WTC11 (cell line): ENCODE measurements around the gene INF2. TPM values are rescaled to one million over a fixed set of nuclear protein-coding genes. Genes with fewer than 3 reads are reported as not detected.
A peak's percentile ranks its signal among the peaks of the same experiment; 100 is the strongest.

Source experiments
- ATAC-seq: fragments of 200-7000 bp; cut with Tn5 transposase; 2 replicates; pipeline ENCODE4 v1.10.0; 2021; ENCODE audit warnings: mild to moderate bottlenecking, moderate library complexity
- CTCF ChIA-PET: fragments of 300-600 bp; sonication (Branson Sonifier 250); formaldehyde crosslinking; loops from one replicate; lab custom pipeline; 2021; ENCODE audit warnings: antibody characterized with exemption; lab: Charles Lee
- POLR2A ChIA-PET: fragments of 350-600 bp; sonication (Branson Sonifier 250); formaldehyde crosslinking; loops from one replicate; lab custom pipeline; 2021; ENCODE audit warnings: antibody characterized with exemption; lab: Charles Lee
- DNase-seq: peaks from one replicate; pipeline ENCODE4 v3.0.0; 2021; ENCODE audit warnings: low spot score
- H3K27ac Mint-ChIP-seq: 2 replicates; pipeline ENCODE4 v1.8.0; 2021; ENCODE audit warnings: mixed read lengths
- H3K27me3 Mint-ChIP-seq: 2 replicates; pipeline ENCODE4 v1.8.0; 2021; ENCODE audit warnings: low read depth, mild to moderate bottlenecking, moderate library complexity, mixed read lengths
- H3K36me3 Mint-ChIP-seq: 2 replicates; pipeline ENCODE4 v1.8.0; 2021; ENCODE audit warnings: mixed read lengths
- H3K4me1 Mint-ChIP-seq: 2 replicates; pipeline ENCODE4 v1.8.0; 2022; ENCODE audit warnings: mixed read lengths
- H3K4me3 Mint-ChIP-seq: 2 replicates; pipeline ENCODE4 v1.8.0; 2021; ENCODE audit warnings: mild to moderate bottlenecking, moderate library complexity, mixed read lengths
- H3K9me3 Mint-ChIP-seq: 2 replicates; pipeline ENCODE4 v1.8.0; 2021; ENCODE audit warnings: mixed read lengths
- CREB1 ChIP-seq: sonication (generic); formaldehyde crosslinking; IDR thresholded peaks from 2 replicates; pipeline ENCODE4 v1.8.0; 2023; ENCODE audit warnings: mild to moderate bottlenecking, missing genetic modification reagents
- ELF4 ChIP-seq: sonication (generic); formaldehyde crosslinking; IDR thresholded peaks from 2 replicates; pipeline ENCODE4 v1.8.1; 2022; ENCODE audit warnings: low read depth, mild to moderate bottlenecking, moderate library complexity, missing genetic modification reagents
- GTF2I ChIP-seq: fragments of 250-450 bp; sonication (Bioruptor Pico); conservative IDR thresholded peaks from 2 replicates; pipeline ENCODE4 v1.4.0; 2021; ENCODE audit warnings: mild to moderate bottlenecking
- MYBL2 ChIP-seq: sonication (generic); formaldehyde crosslinking; IDR thresholded peaks from 2 replicates; pipeline ENCODE4 v1.8.1; 2023; ENCODE audit warnings: mild to moderate bottlenecking, moderate library complexity, missing genetic modification reagents
- NFATC4 ChIP-seq: fragments of 250-450 bp; sonication (Bioruptor Pico); IDR thresholded peaks from 2 replicates; pipeline ENCODE4 v1.9.0; 2021; ENCODE audit warnings: mild to moderate bottlenecking
- NR1H2 ChIP-seq: sonication (generic); formaldehyde crosslinking; IDR thresholded peaks from 2 replicates; pipeline ENCODE4 v1.9.0; 2021; ENCODE audit warnings: mild to moderate bottlenecking, moderate library complexity, missing genetic modification reagents
- NR2C2 ChIP-seq: sonication (generic); formaldehyde crosslinking; IDR thresholded peaks from 2 replicates; pipeline ENCODE4 v1.8.0; 2022; ENCODE audit warnings: mild to moderate bottlenecking, missing genetic modification reagents
- SMAD4 ChIP-seq: sonication (generic); formaldehyde crosslinking; IDR thresholded peaks from 2 replicates; pipeline ENCODE4 v1.8.0; 2022; ENCODE audit warnings: mild to moderate bottlenecking, missing genetic modification reagents
- ZNF121 ChIP-seq: sonication (generic); formaldehyde crosslinking; IDR thresholded peaks from 2 replicates; pipeline ENCODE4 v1.8.0; 2023; ENCODE audit warnings: missing genetic modification reagents
- ZNF232 ChIP-seq: sonication (generic); formaldehyde crosslinking; IDR thresholded peaks from 2 replicates; pipeline ENCODE4 v1.8.0; 2022; ENCODE audit warnings: mild to moderate bottlenecking, missing genetic modification reagents
- ZNF263 ChIP-seq: sonication (generic); formaldehyde crosslinking; IDR thresholded peaks from 2 replicates; pipeline ENCODE4 v1.8.1; 2022; ENCODE audit warnings: low read depth, mild to moderate bottlenecking, moderate library complexity, missing genetic modification reagents
- ZNF317 ChIP-seq: sonication (generic); formaldehyde crosslinking; IDR thresholded peaks from 2 replicates; pipeline ENCODE4 v1.8.1; 2023; ENCODE audit warnings: low read depth, mild to moderate bottlenecking, moderate library complexity, missing genetic modification reagents, borderline replicate concordance
- total RNA-seq: library from RNA; stranded (reverse); gene quantifications from 3 replicates; pipeline ENCODE4 v1.2.3, GENCODE V29; 2021
- TF ChIP-seq, protein P1 (sequence below): sonication (generic); formaldehyde crosslinking; IDR thresholded peaks from 2 replicates; pipeline ENCODE4 v1.8.1; 2022; ENCODE audit warnings: mild to moderate bottlenecking, missing genetic modification reagents, moderate library complexity, borderline replicate concordance
- TF ChIP-seq, protein P2 (sequence below): fragments of 250-450 bp; sonication (Bioruptor Pico); IDR thresholded peaks from 2 replicates; pipeline ENCODE4 v1.9.0; 2021; ENCODE audit warnings: mild to moderate bottlenecking
- TF ChIP-seq, protein P3 (sequence below): fragments of 250-450 bp; sonication (Bioruptor Pico); IDR thresholded peaks from 2 replicates; pipeline ENCODE4 v1.9.0; 2021; ENCODE audit warnings: mild to moderate bottlenecking, borderline replicate concordance
- TF ChIP-seq, protein P4 (sequence below): sonication (generic); formaldehyde crosslinking; IDR thresholded peaks from 2 replicates; pipeline ENCODE4 v1.8.1; 2022; ENCODE audit warnings: low read depth, missing genetic modification reagents, borderline replicate concordance
- TF ChIP-seq, protein P5 (sequence below): sonication (generic); formaldehyde crosslinking; IDR thresholded peaks from 2 replicates; pipeline ENCODE4 v1.8.1; 2023; ENCODE audit warnings: mild to moderate bottlenecking, missing genetic modification reagents

INF2 gene
- total RNA-seq, 1 experiment from 2014 or later, result 82.4 TPM

DNA sequence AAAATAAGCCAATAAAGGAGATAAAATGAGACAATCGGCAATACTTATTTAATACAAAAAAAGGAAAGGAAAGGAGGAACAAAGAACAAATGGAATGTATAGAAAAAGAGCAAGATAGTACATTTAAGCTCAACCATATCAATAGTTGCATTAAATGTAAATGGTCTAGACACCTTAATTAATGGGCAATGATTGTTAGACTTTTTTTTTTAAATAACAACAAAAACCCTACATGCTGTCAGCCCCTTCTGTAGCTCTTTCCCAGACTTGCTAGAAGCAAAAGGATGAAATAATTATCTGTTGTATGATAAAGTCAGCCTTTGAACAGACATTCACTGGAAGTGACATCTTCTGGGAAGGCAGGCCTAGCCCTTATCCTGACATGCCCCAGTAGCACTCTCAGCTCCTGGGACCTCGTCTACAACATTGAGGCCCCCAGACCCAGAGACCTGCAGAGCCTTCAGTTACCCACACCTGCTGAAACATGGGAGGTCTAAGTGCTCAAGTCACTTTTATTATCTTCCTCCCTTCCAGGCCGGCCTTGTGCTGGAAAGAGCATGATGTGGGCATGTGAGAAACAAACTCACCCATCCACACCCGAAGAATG, 76.9 kb downstream of the INF2 start:
- DNase-seq (no peak), ATAC-seq (no peak)
- H3K4me1 Mint-ChIP-seq, result peaks cover 18% of the 10 kb centered on the region
- H3K36me3 Mint-ChIP-seq, result peaks cover 23% of the 10 kb centered on the region
- H3K27ac Mint-ChIP-seq, result peak overlapping the region; percentile 31; the same call in 1 of the 2 replicates
- TF ChIP-seq, protein P1, sequence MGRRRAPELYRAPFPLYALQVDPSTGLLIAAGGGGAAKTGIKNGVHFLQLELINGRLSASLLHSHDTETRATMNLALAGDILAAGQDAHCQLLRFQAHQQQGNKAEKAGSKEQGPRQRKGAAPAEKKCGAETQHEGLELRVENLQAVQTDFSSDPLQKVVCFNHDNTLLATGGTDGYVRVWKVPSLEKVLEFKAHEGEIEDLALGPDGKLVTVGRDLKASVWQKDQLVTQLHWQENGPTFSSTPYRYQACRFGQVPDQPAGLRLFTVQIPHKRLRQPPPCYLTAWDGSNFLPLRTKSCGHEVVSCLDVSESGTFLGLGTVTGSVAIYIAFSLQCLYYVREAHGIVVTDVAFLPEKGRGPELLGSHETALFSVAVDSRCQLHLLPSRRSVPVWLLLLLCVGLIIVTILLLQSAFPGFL, result no peak
- TF ChIP-seq, protein P2, sequence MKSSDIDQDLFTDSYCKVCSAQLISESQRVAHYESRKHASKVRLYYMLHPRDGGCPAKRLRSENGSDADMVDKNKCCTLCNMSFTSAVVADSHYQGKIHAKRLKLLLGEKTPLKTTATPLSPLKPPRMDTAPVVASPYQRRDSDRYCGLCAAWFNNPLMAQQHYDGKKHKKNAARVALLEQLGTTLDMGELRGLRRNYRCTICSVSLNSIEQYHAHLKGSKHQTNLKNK (CRISPR knock-in tag), result no peak
- TF ChIP-seq ZNF317 (CRISPR knock-in tag), result no peak
- TF ChIP-seq ZNF263 (CRISPR knock-in tag), result no peak
- TF ChIP-seq, protein P3, sequence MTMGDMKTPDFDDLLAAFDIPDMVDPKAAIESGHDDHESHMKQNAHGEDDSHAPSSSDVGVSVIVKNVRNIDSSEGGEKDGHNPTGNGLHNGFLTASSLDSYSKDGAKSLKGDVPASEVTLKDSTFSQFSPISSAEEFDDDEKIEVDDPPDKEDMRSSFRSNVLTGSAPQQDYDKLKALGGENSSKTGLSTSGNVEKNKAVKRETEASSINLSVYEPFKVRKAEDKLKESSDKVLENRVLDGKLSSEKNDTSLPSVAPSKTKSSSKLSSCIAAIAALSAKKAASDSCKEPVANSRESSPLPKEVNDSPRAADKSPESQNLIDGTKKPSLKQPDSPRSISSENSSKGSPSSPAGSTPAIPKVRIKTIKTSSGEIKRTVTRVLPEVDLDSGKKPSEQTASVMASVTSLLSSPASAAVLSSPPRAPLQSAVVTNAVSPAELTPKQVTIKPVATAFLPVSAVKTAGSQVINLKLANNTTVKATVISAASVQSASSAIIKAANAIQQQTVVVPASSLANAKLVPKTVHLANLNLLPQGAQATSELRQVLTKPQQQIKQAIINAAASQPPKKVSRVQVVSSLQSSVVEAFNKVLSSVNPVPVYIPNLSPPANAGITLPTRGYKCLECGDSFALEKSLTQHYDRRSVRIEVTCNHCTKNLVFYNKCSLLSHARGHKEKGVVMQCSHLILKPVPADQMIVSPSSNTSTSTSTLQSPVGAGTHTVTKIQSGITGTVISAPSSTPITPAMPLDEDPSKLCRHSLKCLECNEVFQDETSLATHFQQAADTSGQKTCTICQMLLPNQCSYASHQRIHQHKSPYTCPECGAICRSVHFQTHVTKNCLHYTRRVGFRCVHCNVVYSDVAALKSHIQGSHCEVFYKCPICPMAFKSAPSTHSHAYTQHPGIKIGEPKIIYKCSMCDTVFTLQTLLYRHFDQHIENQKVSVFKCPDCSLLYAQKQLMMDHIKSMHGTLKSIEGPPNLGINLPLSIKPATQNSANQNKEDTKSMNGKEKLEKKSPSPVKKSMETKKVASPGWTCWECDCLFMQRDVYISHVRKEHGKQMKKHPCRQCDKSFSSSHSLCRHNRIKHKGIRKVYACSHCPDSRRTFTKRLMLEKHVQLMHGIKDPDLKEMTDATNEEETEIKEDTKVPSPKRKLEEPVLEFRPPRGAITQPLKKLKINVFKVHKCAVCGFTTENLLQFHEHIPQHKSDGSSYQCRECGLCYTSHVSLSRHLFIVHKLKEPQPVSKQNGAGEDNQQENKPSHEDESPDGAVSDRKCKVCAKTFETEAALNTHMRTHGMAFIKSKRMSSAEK (CRISPR knock-in tag), result no peak
- TF ChIP-seq SMAD4, result no peak
- TF ChIP-seq GTF2I (CRISPR knock-in tag), result no peak
- no peak for TF ChIP-seq NR1H2
- no peak for TF ChIP-seq NR2C2 (CRISPR knock-in tag)
- TF ChIP-seq ZNF232 (CRISPR knock-in tag), result no peak
- TF ChIP-seq ELF4 (CRISPR knock-in tag), result no peak
- TF ChIP-seq, protein P4, sequence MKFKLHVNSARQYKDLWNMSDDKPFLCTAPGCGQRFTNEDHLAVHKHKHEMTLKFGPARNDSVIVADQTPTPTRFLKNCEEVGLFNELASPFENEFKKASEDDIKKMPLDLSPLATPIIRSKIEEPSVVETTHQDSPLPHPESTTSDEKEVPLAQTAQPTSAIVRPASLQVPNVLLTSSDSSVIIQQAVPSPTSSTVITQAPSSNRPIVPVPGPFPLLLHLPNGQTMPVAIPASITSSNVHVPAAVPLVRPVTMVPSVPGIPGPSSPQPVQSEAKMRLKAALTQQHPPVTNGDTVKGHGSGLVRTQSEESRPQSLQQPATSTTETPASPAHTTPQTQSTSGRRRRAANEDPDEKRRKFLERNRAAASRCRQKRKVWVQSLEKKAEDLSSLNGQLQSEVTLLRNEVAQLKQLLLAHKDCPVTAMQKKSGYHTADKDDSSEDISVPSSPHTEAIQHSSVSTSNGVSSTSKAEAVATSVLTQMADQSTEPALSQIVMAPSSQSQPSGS, result no peak
- TF ChIP-seq, protein P5, sequence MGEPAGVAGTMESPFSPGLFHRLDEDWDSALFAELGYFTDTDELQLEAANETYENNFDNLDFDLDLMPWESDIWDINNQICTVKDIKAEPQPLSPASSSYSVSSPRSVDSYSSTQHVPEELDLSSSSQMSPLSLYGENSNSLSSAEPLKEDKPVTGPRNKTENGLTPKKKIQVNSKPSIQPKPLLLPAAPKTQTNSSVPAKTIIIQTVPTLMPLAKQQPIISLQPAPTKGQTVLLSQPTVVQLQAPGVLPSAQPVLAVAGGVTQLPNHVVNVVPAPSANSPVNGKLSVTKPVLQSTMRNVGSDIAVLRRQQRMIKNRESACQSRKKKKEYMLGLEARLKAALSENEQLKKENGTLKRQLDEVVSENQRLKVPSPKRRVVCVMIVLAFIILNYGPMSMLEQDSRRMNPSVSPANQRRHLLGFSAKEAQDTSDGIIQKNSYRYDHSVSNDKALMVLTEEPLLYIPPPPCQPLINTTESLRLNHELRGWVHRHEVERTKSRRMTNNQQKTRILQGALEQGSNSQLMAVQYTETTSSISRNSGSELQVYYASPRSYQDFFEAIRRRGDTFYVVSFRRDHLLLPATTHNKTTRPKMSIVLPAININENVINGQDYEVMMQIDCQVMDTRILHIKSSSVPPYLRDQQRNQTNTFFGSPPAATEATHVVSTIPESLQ (CRISPR knock-in tag), result no peak
- TF ChIP-seq ZNF121 (CRISPR knock-in tag), result no peak
- no peak for TF ChIP-seq NFATC4 (CRISPR knock-in tag)
- no peak for TF ChIP-seq MYBL2 (CRISPR knock-in tag)
- no peak for TF ChIP-seq CREB1 (CRISPR knock-in tag)
- TF ChIP-seq, all 79 proteins: peak for 0
- ChIA-PET POLR2A (no interaction called here), CTCF (interaction anchor here (1.2 to 2.3 kb wide), 2 partner anchors 13 to 60 kb away, joined by 7 to 8 read pairs; partner anchors contain the start of gene SIVA1)
- Mint-ChIP-seq H3K27me3 (no peaks in the 10 kb centered on the region; the same call in 1 of the 2 replicates), H3K4me3 (peak overlapping the region; percentile 50), H3K9me3 (peaks cover 17% of the 10 kb centered on the region)
